H4 (cell line): ENCODE data around the gene CEBPG. TPM values are rescaled to one million over a fixed set of nuclear protein-coding genes. Genes with fewer than 3 reads are reported as not detected.
A peak's percentile ranks its signal among the peaks of the same experiment; 100 is the strongest.

ENCODE experiments used
- DNase-seq: peaks from one replicate; pipeline ENCODE4 v3.0.0-alpha.2; 2015; ENCODE audit warnings: low spot score
- total RNA-seq: library from RNA; depleted of rRNA; stranded (reverse); fragments of >200 nt; shearing (Covaris generic); gene quantifications from 2 replicates; pipeline ENCODE4 v1.2.3, GENCODE V29; 2014; rRNA removed

The CEBPG gene
- total RNA-seq, 1 experiment from 2014 or later: 36.4 TPM

GRCh38 chr19:33418871-33419787, 45.6 kb downstream of the CEBPG start:
- no peak for DNase-seq

GRCh38 chr19:33419788-33420130, 46.2 kb downstream of the CEBPG start:
- no peak for DNase-seq

GRCh38 chr19:33420821-33421220, 47.3 kb downstream of the CEBPG start:
- DNase-seq: no peak

- no peak for DNase-seq
Observed at GRCh38 chr19:33421368-33421767, 47.9 kb downstream of the CEBPG start.

- DNase-seq: no peak
Observed at GRCh38 chr19:33422369-33423180, 49.1 kb downstream of the CEBPG start.

- DNase-seq: no peak
Observed at GRCh38 chr19:33424181-33424580, 50.7 kb downstream of the CEBPG start.

GRCh38 chr19:33426621-33427361, 53.3 kb downstream of the CEBPG start:
- DNase-seq: no peak

- no peak for DNase-seq
Observed at GRCh38 chr19:33427801-33428626, 54.5 kb downstream of the CEBPG start.

GRCh38 chr19:33428627-33429125, 55.2 kb downstream of the CEBPG start:
- no peak for DNase-seq

GRCh38 chr19:33429891-33430673, 56.6 kb downstream of the CEBPG start:
- no peak for DNase-seq

GRCh38 chr19:33430674-33431277, 57.3 kb downstream of the CEBPG start:
- peak; percentile 69 for DNase-seq

GRCh38 chr19:33432015-33432414, 58.5 kb downstream of the CEBPG start:
- no peak for DNase-seq

Other genes starting within 250 kb of the CEBPG start
- gene WDR88, start 241.6 kb upstream of the CEBPG start, total RNA-seq: not detected in 2 replicates
- gene LRP3, start 179.4 kb upstream of the CEBPG start, total RNA-seq: 11.7 and 17.0 TPM in 2 replicates
- gene SLC7A10, start 147.9 kb upstream of the CEBPG start, total RNA-seq: not detected in 2 replicates
- gene CEBPA, start 71.2 kb upstream of the CEBPG start, total RNA-seq: 2.7 and 4.3 TPM in 2 replicates
- gene PEPD, start 148.1 kb downstream of the CEBPG start, total RNA-seq: 62.7 and 64.2 TPM in 2 replicates
- gene CHST8, start 248.2 kb downstream of the CEBPG start, total RNA-seq: 6.8 and 9.9 TPM in 2 replicates